GM12873 (cell line): ENCODE measurements around the gene HTR7.

Experiments
- TF ChIP-seq, protein P1 (sequence below): IDR thresholded peaks from 2 replicates; pipeline ENCODE4 v1.5.1; 2012; ENCODE audit warnings: low read depth, mild to moderate bottlenecking, moderate library complexity, low read length, control low read depth; ENCODE audit not compliant: insufficient read depth; ENCODE audit errors: missing control alignments

HTR7 gene

DNA sequence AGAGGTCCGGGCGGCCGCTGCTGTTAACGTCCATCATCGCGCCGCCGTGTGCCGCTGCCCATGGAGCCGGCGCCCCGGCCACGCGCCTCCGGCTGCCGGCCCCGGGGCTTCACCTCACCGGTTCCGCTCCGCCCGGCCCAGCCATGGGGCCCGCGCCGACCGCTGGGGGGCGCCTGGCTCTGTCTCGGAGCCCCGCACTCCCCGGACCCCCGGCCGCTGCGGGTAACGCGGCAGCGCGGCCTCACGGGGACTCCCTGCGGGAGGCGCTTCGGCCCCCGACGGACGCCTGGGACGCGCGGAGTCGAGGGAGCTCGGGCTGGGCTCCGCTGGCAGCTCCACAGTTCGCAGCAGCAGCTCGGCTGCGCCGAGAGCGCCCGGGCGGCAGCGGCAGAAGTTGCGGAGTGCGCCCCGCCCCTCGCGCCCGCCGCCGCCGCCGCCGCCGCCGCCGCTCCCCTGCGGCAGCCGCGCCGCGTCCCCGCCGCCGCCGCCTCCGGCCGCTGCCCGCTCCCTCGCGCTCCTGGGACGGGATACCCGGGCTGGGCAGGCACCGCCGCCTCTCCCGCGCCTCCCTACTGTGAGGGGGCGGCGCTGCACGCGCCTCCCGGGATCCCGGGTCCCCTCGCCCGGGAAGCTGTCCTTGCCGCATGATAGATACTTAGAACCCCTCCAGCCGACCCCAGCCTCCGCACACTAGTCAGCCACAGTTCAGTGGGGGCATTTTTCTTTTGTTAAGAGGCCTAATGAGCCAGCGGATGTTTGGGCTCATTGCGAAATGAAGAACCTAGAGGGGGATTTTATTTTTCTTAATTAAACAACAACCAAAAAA, at the start of gene HTR7:
TSS of gene HTR7 (minus strand) at position 405 of the 826 bp plus-strand sequence. CDS start at position 37, 368 bp downstream.
- TF ChIP-seq, protein P1, sequence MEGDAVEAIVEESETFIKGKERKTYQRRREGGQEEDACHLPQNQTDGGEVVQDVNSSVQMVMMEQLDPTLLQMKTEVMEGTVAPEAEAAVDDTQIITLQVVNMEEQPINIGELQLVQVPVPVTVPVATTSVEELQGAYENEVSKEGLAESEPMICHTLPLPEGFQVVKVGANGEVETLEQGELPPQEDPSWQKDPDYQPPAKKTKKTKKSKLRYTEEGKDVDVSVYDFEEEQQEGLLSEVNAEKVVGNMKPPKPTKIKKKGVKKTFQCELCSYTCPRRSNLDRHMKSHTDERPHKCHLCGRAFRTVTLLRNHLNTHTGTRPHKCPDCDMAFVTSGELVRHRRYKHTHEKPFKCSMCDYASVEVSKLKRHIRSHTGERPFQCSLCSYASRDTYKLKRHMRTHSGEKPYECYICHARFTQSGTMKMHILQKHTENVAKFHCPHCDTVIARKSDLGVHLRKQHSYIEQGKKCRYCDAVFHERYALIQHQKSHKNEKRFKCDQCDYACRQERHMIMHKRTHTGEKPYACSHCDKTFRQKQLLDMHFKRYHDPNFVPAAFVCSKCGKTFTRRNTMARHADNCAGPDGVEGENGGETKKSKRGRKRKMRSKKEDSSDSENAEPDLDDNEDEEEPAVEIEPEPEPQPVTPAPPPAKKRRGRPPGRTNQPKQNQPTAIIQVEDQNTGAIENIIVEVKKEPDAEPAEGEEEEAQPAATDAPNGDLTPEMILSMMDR, result peak; percentile 41

DNA sequence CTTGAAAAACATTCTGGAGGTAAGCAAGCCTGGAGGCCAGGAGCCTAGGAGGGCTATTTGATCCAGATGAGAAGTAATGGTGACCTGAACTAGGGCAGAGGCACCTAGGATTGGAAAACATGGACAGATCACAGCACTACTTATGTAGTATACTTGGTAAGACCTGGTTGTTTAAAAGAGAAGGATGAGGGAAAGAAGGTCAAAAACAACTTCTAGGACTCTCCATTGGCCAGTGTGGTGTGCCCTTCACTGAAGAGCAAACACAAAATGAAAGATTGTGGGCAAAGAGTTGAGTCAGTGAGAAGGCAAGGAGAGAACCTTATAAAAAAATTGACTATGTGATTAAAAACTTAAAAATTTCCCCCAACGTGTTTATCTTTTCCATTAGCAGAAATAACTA, 48.8 kb upstream of the HTR7 start:
- TF ChIP-seq, protein P1, result no peak

DNA sequence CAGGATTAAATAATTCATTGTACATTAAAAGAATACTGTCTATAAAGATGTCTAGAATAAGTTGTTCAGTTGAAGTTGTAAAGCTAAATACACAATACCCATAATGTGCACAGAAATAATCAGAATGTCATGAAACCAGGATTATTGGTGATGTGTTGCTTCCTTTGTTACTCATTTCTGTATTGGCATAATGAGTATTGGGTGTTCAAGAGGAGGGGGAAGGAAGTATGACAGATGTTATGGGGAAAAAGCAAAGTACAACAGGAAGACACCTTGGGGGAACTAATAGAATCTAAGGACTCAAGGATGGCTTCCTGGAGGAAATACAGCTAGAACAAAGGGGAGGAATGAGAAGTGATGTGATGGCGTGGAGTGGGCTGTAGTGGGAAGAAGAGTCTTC, 48.1 kb upstream of the HTR7 start:
- TF ChIP-seq, protein P1, result no peak

DNA sequence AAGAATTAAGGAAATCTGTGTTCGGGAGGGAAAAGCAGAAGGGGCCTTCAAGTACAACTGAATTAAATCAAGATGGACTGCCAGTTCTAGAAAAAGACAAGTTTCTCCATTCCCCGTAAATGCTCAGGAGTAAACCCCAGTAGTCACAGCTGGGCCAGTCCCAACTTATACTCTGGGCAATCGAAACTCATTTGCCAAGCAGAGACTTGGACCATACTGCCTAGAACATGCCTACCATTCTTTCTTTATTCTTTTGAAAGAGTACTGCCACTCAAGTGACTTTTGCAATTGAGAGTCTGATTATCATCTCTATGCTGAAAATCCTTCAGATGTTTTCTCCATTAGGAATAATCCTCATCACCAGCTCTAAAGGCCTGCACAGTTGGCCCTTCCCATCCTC, 35.4 kb upstream of the HTR7 start:
- TF ChIP-seq, protein P1, result no peak

DNA sequence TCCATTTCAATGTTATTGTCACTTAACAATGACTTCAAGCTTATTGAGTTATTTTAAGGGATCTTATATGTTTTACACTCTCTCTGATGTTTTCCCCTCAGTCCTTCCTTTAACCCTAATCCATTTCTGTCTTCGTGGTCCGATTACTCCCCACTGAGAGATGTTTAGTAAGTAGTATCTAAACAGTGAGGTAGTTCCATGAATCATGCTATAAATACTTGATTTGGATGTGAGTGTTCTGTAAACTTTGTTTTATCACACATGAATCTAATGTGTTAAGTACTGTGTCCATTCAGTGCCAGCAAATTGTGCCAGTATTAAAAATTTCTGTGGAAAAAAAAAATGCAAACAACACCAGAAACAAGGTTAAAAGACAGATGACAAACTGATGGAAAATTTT, 32.5 kb upstream of the HTR7 start:
- TF ChIP-seq, protein P1, result no peak

DNA sequence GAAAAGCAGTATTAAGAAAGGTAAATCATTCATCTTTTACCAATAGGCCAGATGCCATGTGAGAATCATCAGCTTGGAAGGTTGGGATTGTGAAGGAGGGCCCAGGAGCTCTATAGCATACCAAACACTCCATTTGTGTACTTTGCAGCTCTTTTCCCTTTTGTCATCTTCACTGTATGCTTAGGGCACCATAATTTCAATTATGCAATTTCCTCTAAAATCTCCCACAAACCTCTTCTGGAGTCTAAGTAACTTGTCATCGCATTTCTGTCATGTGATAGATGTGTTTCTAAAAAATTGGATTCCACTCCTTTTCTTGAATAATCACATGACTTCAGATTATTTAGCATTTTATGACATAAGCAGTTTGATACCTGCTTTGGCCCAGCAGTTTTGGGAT, 31.8 kb upstream of the HTR7 start:
- TF ChIP-seq, protein P1, result no peak

DNA sequence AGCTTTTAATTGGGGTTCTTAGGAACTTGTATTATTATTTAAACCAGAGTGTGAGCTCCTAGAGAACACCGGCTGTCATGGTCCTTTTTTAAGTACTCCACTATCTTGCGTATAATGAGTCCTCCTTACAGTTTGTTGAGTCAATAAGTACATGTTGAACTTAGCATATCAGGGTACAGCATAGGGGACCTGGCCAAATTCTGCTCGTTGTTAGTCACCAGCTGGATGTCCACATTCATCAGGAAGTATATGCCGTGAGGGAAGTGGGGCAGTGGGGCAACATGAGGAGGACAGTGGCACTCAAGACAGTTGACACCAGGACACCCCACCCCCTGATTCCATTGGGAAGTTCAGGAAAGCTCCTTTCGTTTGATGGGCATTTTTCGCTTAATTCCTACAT, 30.5 kb upstream of the HTR7 start:
- TF ChIP-seq, protein P1, result no peak
